ENCODE measurements around the gene MGMT.

- TF ChIP-seq SUZ12 (IDR thresholded peaks at IDR 0.05; ENCODE audit: extremely low read depth, insufficient read depth, insufficient read length) (no peak), YY1 (IDR thresholded peaks at IDR 0.05; ENCODE audit: insufficient read depth, insufficient read length) (no peak)
Observed at GRCh38 chr10:129531969-129532660, 65.1 kb downstream of the MGMT start.
